HCT116 (cell line): ENCODE measurements around the gene AOPEP. TPM values are rescaled to one million over a fixed set of nuclear protein-coding genes. Genes with fewer than 3 reads are reported as not detected.

Experiments used
- ATAC-seq: fragments of 200-7000 bp; cut with Tn5 transposase; 2 replicates; pipeline ENCODE4 v1.9.1; 2020; ENCODE audit warnings: mild to moderate bottlenecking, moderate library complexity
- BruUV-seq: library from RNA; stranded (reverse); fragments of 400-500 nt; replicated peaks from 2 replicates; lab custom pipeline; 2021; lab: Mats Ljungman, UMichigan
- CTCF ChIA-PET: fragments of 300-600 bp; sonication (Branson Sonifier 250); formaldehyde crosslinking; loops from one replicate; lab custom pipeline; 2021; ENCODE audit warnings: antibody characterized with exemption; lab: Charles Lee
- POLR2A ChIA-PET: fragments of 300-600, 350-600 bp; sonication (Branson Sonifier 250); formaldehyde crosslinking; loops from one replicate; lab custom pipeline; 2021; ENCODE audit warnings: antibody characterized with exemption; lab: Charles Lee
- RAD21 ChIA-PET, 2 experiments: fragments of 300-600 bp; sonication (Branson Sonifier 250); formaldehyde crosslinking; loops; one replicate each; lab custom pipeline; 2023; ENCODE audit warnings: low total read pairs in 2 of 2; ENCODE audit not compliant: uncharacterized antibody in 2 of 2, unreplicated experiment in 2 of 2, low non-redundant PET in 1 of 2; lab: Charles Lee
- DNase-seq: peaks from one replicate; pipeline ENCODE4 v3.0.0-alpha.2; 2010; ENCODE audit warnings: low read depth, low spot score
- H2AFZ ChIP-seq: fragments of 200-600 bp; shearing (Covaris generic), sonication (generic); 2 replicates; pipeline ENCODE4 v1.6.1; 2017; ENCODE audit warnings: low read depth, mixed run types, mixed read lengths, antibody characterized with exemption, low read length; ENCODE audit not compliant: poor library complexity, severe bottlenecking
- H3K27ac ChIP-seq: 2 replicates; pipeline ENCODE4 v1.5.1; 2012; ENCODE audit warnings: low read depth, low read length
- H3K27me3 ChIP-seq: fragments of 200-600 bp; sonication (generic); 2 replicates; pipeline ENCODE4 v1.6.1; 2016; ENCODE audit warnings: mixed run types, low read length, mixed read lengths; ENCODE audit not compliant: insufficient read depth
- H3K36me3 ChIP-seq, 2 experiments: fragments of 200-500 bp in 1 of 2; fragments of 200-600 bp in 1 of 2; sonication (Bioruptor generic) in 1 of 2; sonication (generic) in 1 of 2; 2 replicates each; pipeline versions ENCODE4 v1.5.1 to v1.6.1; 2014 to 2016; ENCODE audit warnings: low read length in 2 of 2, inconsistent platforms in 1 of 2, mixed read lengths in 1 of 2, mixed run types in 1 of 2; ENCODE audit not compliant: insufficient read depth in 2 of 2, control insufficient read depth in 1 of 2
- H3K4me1 ChIP-seq, 2 experiments: fragments of 200-600 bp in 1 of 2; sonication (generic) in 1 of 2; 2 replicates each; pipeline versions ENCODE4 v1.5.1 to v1.6.1; 2012 to 2017; ENCODE audit warnings: low read length in 2 of 2, inconsistent platforms in 1 of 2, mild to moderate bottlenecking in 1 of 2, mixed read lengths in 1 of 2, mixed run types in 1 of 2, moderate library complexity in 1 of 2; ENCODE audit not compliant: insufficient read depth in 2 of 2, control insufficient read depth in 1 of 2
- H3K4me2 ChIP-seq: fragments of 200-600 bp; sonication (generic); 2 replicates; pipeline ENCODE4 v1.6.1; 2017; ENCODE audit warnings: mixed run types, low read length, mixed read lengths
- H3K4me3 ChIP-seq, 2 experiments: fragments of 200-600 bp in 1 of 2; sonication (generic) in 1 of 2; replicated peaks in 1 of 2; 2 replicates each; pipeline ENCODE4 v1.5.1; 2011 to 2016; ENCODE audit warnings: low read length in 2 of 2, control low read depth in 1 of 2, low read depth in 1 of 2, mild to moderate bottlenecking in 1 of 2, mixed read lengths in 1 of 2, mixed run types in 1 of 2
- H3K79me2 ChIP-seq: fragments of 200-600 bp; sonication (generic); 2 replicates; pipeline ENCODE4 v1.6.1; 2017; ENCODE audit warnings: mild to moderate bottlenecking, mixed run types, low read length, moderate library complexity, mixed read lengths; ENCODE audit not compliant: insufficient read depth
- H3K9ac ChIP-seq: fragments of 200-600 bp; sonication (generic); 2 replicates; pipeline ENCODE4 v1.6.1; 2016; ENCODE audit warnings: low read length, mixed read lengths
- H3K9me2 ChIP-seq: fragments of 200-600 bp; sonication (generic), shearing (Covaris generic); 2 replicates; pipeline ENCODE4 v1.6.1; 2017; ENCODE audit warnings: mixed run types, mild to moderate bottlenecking, moderate library complexity; ENCODE audit not compliant: insufficient read depth
- H3K9me3 ChIP-seq, 2 experiments: fragments of 200-500 bp in 1 of 2; fragments of 200-600 bp in 1 of 2; sonication (Bioruptor generic) in 1 of 2; sonication (generic) in 1 of 2; 2 replicates each; pipeline ENCODE4 v1.6.1; 2014 to 2017; ENCODE audit warnings: low read length in 2 of 2, mixed read lengths in 2 of 2, inconsistent platforms in 1 of 2, low read depth in 1 of 2, mild to moderate bottlenecking in 1 of 2, mixed run types in 1 of 2, moderate library complexity in 1 of 2; ENCODE audit not compliant: control insufficient read depth in 1 of 2, insufficient read depth in 1 of 2
- H4K20me1 ChIP-seq: fragments of 200-600 bp; sonication (generic), shearing (Covaris generic); 2 replicates; pipeline ENCODE4 v1.6.1; 2017; ENCODE audit warnings: mixed run types, mild to moderate bottlenecking, moderate library complexity; ENCODE audit not compliant: insufficient read depth
- MAX ChIP-seq: IDR thresholded peaks from 2 replicates; pipeline ENCODE4 v1.6.1; 2012
- POLR2A ChIP-seq: IDR thresholded peaks from 2 replicates; pipeline ENCODE4 v1.7.0; 2011; ENCODE audit warnings: borderline replicate concordance; ENCODE audit not compliant: insufficient read depth, insufficient read length; ENCODE audit errors: extremely low read depth
- POLR2AphosphoS5 ChIP-seq: IDR thresholded peaks from 2 replicates; pipeline ENCODE4 v1.6.1; 2011; ENCODE audit warnings: mild to moderate bottlenecking, low read depth, low read length, moderate library complexity
- RAD21 ChIP-seq: IDR thresholded peaks from 2 replicates; pipeline ENCODE4 v1.6.1; 2012; ENCODE audit warnings: low read depth, mild to moderate bottlenecking
- REST ChIP-seq: IDR thresholded peaks from 2 replicates; pipeline ENCODE4 v1.6.1; 2012; ENCODE audit warnings: low read depth
- SP1 ChIP-seq: IDR thresholded peaks from 2 replicates; pipeline ENCODE4 v1.6.1; 2012; ENCODE audit warnings: low read depth
- SRF ChIP-seq: IDR thresholded peaks from 2 replicates; pipeline ENCODE4 v1.6.1; 2012; ENCODE audit warnings: low read depth
- TCF7L2 ChIP-seq: IDR thresholded peaks from 2 replicates; pipeline ENCODE4 v1.7.0; 2011; ENCODE audit warnings: borderline replicate concordance, inconsistent platforms; ENCODE audit not compliant: insufficient read depth, insufficient read length; ENCODE audit errors: extremely low read depth
- ZFX ChIP-seq: fragments of 450-650 bp; IDR thresholded peaks from 2 replicates; pipeline ENCODE4 v1.6.1; 2017
- ZNF274 ChIP-seq: fragments of 200-500 bp; sonication (Bioruptor generic); IDR thresholded peaks from 2 replicates; pipeline ENCODE4 v1.6.1; 2014; ENCODE audit warnings: mild to moderate bottlenecking, low read depth, low read length, inconsistent platforms
- intact Hi-C: fragments of 100-400 bp; cut with micrococcal nuclease; formaldehyde crosslinking; loops from 2 replicates; pipeline ENCODE4 v1.10.0; 2022
- total RNA-seq: library from RNA; stranded (reverse); gene quantifications from one replicate; pipeline ENCODE4 v1.2.1, GENCODE V29; 2021; ENCODE audit not compliant: unreplicated experiment

The AOPEP gene
- total RNA-seq, 1 experiment from 2014 or later, result 15.1 TPM

- ChIA-PET CTCF (no interaction called here), POLR2A (no interaction called here), RAD21 (no interaction called here)
- Histone ChIP-seq H2AFZ (no peak overlapping the region), H4K20me1 (no peaks in the 10 kb centered on the region), H3K9ac (no peak overlapping the region), H3K9me2 (no peaks in the 10 kb centered on the region), H3K4me3 (no peak overlapping the region), H3K79me2 (peaks cover 18% of the 10 kb centered on the region), H3K27ac (no peak overlapping the region), H3K9me3 (no peaks in the 10 kb centered on the region), H3K36me3 (no peaks in the 10 kb centered on the region), H3K4me1 (no peaks in the 10 kb centered on the region), H3K27me3 (no peaks in the 10 kb centered on the region), H3K4me2 (no peak overlapping the region)
- no peak for ATAC-seq
- DNase-seq, result no peak
- TF ChIP-seq TCF7L2, result no peak
- no peak for TF ChIP-seq ZNF274
- no peak for TF ChIP-seq RAD21
- TF ChIP-seq ZFX, result no peak
- TF ChIP-seq SRF, result no peak
- no peak for TF ChIP-seq REST
- no peak for TF ChIP-seq SP1
- no peak for TF ChIP-seq POLR2A
- no peak for TF ChIP-seq MAX
- TF ChIP-seq POLR2AphosphoS5, result no peak
- intact Hi-C loops, result no loop called here
- no TSS peak for BruUV-seq
These were observed 42.3 kb downstream of the AOPEP start for GRCh38 chr9:94768766-94769165.
